Ovary (tissue), 3 donors: ENCODE measurements around the gene MALRD1.

Experiments used
- CTCF ChIP-seq, 3 donors: fragments of 450-650 bp in 2 of 3; fragments of 200-600 bp in 1 of 3; IDR thresholded peaks; one replicate each; pipeline versions ENCODE4 v1.5.1 to v1.8.0; 2016 to 2022; ENCODE audit warnings: antibody characterized with exemption in 3 of 3, mild to moderate bottlenecking in 1 of 3
- POLR2A ChIP-seq: fragments of 450-650 bp; IDR thresholded peaks from one replicate; pipeline ENCODE4 v1.6.1; 2017; ENCODE audit warnings: antibody characterized with exemption, mild to moderate bottlenecking, moderate library complexity
- donor health status: DM: no; HTN: no; CAD: no.

- no peak for TF ChIP-seq CTCF (IDR thresholded peaks at IDR 0.05)
- no peak for TF ChIP-seq POLR2A
Observed at GRCh38 chr10:19347621-19348020, 299.0 kb downstream of the MALRD1 start.
